Stimulated activated CD4-positive, alpha-beta T cell treated with anti-CD3 and anti-CD28 coated beads, Interleukin-4, amount 100 ng/mL, for 48 hours (primary cell): ENCODE results near the gene MTUS2.
"Not testable (repeated sequence)": the region's sequence is repeated elsewhere in the genome, so short reads cannot be mapped to it uniquely, and the experiment has no call there.

Experiments
- DNase-seq, 2 donors: peaks; one replicate each; pipeline ENCODE4 v3.0.0-alpha.2; 2020; ENCODE audit warnings: low read depth in 2 of 2

The MTUS2 gene

GRCh38 chr13:28958018-28958417 is 137.9 kb downstream of the MTUS2 start:
- no peak for DNase-seq

- no peak for DNase-seq
Measured at GRCh38 chr13:28958441-28958840, 138.3 kb downstream of the MTUS2 start.

GRCh38 chr13:28964052-28964451 is 143.9 kb downstream of the MTUS2 start:
- no peak for DNase-seq

- DNase-seq: no peak
Measured at GRCh38 chr13:28964803-28965202, 144.7 kb downstream of the MTUS2 start.

- no peak for DNase-seq
Measured at GRCh38 chr13:28967029-28967915, 147.1 kb downstream of the MTUS2 start.

- DNase-seq: no peak
Measured at GRCh38 chr13:28976195-28976594, 156.1 kb downstream of the MTUS2 start.

- no peak for DNase-seq
Measured at GRCh38 chr13:28976636-28977035, 156.5 kb downstream of the MTUS2 start.

- no peak for DNase-seq
Measured at GRCh38 chr13:28978574-28978973, 158.4 kb downstream of the MTUS2 start.

- DNase-seq: no peak
Measured at GRCh38 chr13:28981530-28981929, 161.4 kb downstream of the MTUS2 start.

GRCh38 chr13:28983641-28984040 is 163.5 kb downstream of the MTUS2 start:
- no peak for DNase-seq

GRCh38 chr13:28984326-28984725 is 164.2 kb downstream of the MTUS2 start:
- no peak for DNase-seq

- no peak for DNase-seq
Measured at GRCh38 chr13:28984825-28985224, 164.7 kb downstream of the MTUS2 start.

- not testable (repeated sequence) for DNase-seq
Measured at GRCh38 chr13:28990378-28990777, 170.2 kb downstream of the MTUS2 start.

GRCh38 chr13:28991764-28992163 is 171.6 kb downstream of the MTUS2 start:
- no peak for DNase-seq

GRCh38 chr13:29000826-29001225 is 180.7 kb downstream of the MTUS2 start:
- no peak for DNase-seq

GRCh38 chr13:29005035-29005762 is 185.1 kb downstream of the MTUS2 start:
- DNase-seq: no peak

- no peak for DNase-seq
Measured at GRCh38 chr13:29005763-29006120, 185.6 kb downstream of the MTUS2 start.

- DNase-seq: no peak
Measured at GRCh38 chr13:29006359-29006850, 186.3 kb downstream of the MTUS2 start.

- no peak for DNase-seq
Measured at GRCh38 chr13:29008296-29008695, 188.2 kb downstream of the MTUS2 start.

GRCh38 chr13:29020314-29020713 is 200.2 kb downstream of the MTUS2 start:
- no peak for DNase-seq

- DNase-seq: no peak
Measured at GRCh38 chr13:29021311-29021710, 201.2 kb downstream of the MTUS2 start.

GRCh38 chr13:29021717-29022116 is 201.6 kb downstream of the MTUS2 start:
- DNase-seq: no peak

- no peak for DNase-seq
Measured at GRCh38 chr13:29022410-29022809, 202.3 kb downstream of the MTUS2 start.
